Measurements from ENCODE around the gene CENPX.
A peak's percentile ranks its signal among the peaks of the same experiment; 100 is the strongest.

DNA sequence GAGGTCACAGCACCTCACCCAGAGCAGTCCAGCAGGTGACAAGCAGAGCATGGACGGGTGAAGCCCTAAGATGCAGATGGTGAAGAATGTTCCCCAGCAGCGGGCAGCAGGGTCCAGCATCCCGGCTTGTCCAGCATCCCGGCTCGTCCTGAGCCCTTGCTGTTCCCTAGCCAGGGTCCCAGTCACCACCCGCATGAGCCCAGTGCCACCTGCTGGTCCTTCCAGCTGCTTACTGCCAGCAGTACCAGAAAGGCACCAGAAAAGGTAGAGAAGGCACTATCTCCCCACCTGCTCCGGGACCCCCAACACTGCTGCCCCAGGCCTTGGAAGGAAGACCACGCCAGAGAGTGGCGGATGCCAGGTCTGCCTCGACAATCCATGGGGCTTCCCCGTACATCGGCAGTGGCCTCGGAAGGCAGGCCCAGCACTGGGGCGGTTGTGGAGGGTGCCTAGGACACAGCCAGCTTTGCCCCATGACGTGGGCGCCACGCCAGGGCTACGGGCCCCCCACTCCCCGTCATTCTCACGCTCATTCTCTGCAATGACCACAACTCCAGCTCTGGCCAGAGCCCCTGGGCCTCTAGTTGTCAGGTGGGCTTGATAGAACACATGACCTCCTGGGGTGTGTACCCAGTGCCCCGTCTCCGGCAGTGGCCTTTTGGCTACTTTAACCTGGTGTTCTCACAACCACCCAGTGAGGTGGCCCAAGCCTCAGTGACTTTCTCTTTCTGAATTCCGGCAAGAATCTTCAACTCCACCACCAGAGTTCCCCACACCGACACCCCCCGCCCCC is 1.4 kb downstream of the CENPX start:
- TF ChIP-seq CTCF (IDR thresholded peaks at IDR 0.05) (peak; percentile 49 to 92 (median 90)), POLR2A (IDR thresholded peaks at IDR 0.05) (no peak)

All from adrenal gland (tissue), 5 donors.